Measurements from ENCODE around the gene MTUS2. TPM values are rescaled to one million over a fixed set of nuclear protein-coding genes. Genes with fewer than 3 reads are reported as not detected.

Gene MTUS2
- total RNA-seq, 2 donors from 2014 or later, result 1.6 to 4.8 TPM

- intact Hi-C loops (cut with DNase I), result no loop called here
- Histone ChIP-seq H3K27me3 (replicated peaks; ENCODE audit: insufficient read depth) (no peaks in the 10 kb centered on the region), H3K4me1 (replicated peaks) (no peaks in the 10 kb centered on the region), H3K4me3 (no peak overlapping the region), H3K9me3 (no peaks in the 10 kb centered on the region), H3K36me3 (no peaks in the 10 kb centered on the region), H3K27ac (no peak overlapping the region)
- 42% methylated on average over 5 of the region's 5 CpGs for WGBS
- TF ChIP-seq POLR2A (IDR thresholded peaks at IDR 0.05) (no peak), POLR2AphosphoS5 (IDR thresholded peaks at IDR 0.05) (no peak)
- DNase-seq (ENCODE audit: low spot score), result no peak
Observed at GRCh38 chr13:29317828-29318227, 497.7 kb downstream of the MTUS2 start.

DNA sequence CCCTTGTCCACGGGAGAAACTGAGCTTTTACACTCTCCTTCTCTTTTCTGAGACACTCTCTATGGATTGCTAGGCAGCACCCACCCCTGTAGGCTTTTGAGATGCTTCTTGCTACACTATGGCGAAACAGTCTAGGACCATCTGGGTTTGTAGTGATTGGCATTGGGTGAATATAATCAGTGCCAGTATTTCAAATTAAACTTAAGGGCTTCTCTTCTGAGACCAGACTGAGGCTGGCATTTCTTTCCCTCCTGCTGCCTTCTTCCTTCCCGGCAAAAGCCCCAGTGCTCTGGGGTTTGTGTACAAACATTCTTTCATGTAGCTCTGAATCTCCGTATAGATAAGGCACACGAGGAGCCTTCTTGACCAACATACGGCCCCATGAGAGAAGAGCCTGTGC, 498.6 kb downstream of the MTUS2 start:
- DNase-seq (ENCODE audit: low spot score), result no peak
- H3K4me3 ChIP-seq, result no peak overlapping the region
- no peaks in the 10 kb centered on the region for H3K9me3 ChIP-seq
- TF ChIP-seq, protein P1, sequence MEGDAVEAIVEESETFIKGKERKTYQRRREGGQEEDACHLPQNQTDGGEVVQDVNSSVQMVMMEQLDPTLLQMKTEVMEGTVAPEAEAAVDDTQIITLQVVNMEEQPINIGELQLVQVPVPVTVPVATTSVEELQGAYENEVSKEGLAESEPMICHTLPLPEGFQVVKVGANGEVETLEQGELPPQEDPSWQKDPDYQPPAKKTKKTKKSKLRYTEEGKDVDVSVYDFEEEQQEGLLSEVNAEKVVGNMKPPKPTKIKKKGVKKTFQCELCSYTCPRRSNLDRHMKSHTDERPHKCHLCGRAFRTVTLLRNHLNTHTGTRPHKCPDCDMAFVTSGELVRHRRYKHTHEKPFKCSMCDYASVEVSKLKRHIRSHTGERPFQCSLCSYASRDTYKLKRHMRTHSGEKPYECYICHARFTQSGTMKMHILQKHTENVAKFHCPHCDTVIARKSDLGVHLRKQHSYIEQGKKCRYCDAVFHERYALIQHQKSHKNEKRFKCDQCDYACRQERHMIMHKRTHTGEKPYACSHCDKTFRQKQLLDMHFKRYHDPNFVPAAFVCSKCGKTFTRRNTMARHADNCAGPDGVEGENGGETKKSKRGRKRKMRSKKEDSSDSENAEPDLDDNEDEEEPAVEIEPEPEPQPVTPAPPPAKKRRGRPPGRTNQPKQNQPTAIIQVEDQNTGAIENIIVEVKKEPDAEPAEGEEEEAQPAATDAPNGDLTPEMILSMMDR (IDR thresholded peaks at IDR 0.05), result no peak
- no peak for TF ChIP-seq POLR2A (IDR thresholded peaks at IDR 0.05)
- TF ChIP-seq POLR2AphosphoS5 (IDR thresholded peaks at IDR 0.05), result no peak
- no peaks in the 10 kb centered on the region for H3K27me3 ChIP-seq (replicated peaks; ENCODE audit: insufficient read depth)
- intact Hi-C loops (cut with DNase I), result no loop called here
- no peaks in the 10 kb centered on the region for H3K36me3 ChIP-seq
- 40% methylated on average over 6 of the region's 6 CpGs for whole genome bisulfite sequencing
- H3K4me1 ChIP-seq (replicated peaks), result no peaks in the 10 kb centered on the region
- H3K27ac ChIP-seq, result no peak overlapping the region

DNA sequence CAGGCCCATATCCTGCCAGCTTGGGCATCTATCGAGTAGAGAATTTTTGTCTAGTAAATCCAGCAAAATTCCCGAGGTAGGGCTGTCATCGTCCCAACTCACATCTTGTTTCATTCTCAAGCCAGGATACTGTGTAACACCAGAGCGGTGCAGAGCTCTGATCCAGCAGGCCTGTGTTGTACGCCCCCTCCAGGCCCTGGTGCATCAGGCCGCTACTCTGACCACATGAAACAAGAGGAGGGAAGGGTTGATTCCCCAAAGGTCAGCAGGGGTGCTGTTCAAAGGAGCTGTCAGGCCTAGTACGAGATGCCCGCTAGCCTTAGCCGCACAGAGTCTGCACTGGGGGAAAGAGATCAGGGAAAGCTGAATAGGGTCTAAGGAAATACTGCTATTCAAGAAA, 499.3 kb downstream of the MTUS2 start:
- H3K27ac ChIP-seq, result no peak overlapping the region
- H3K4me1 ChIP-seq (replicated peaks), result no peaks in the 10 kb centered on the region
- no peak for DNase-seq (ENCODE audit: low spot score)
- no peaks in the 10 kb centered on the region for H3K36me3 ChIP-seq
- TF ChIP-seq, protein P1 (IDR thresholded peaks at IDR 0.05), result no peak
- TF ChIP-seq POLR2AphosphoS5 (IDR thresholded peaks at IDR 0.05) (no peak), POLR2A (IDR thresholded peaks at IDR 0.05) (no peak)
- intact Hi-C loops (cut with DNase I), result no loop called here
- H3K9me3 ChIP-seq, result no peaks in the 10 kb centered on the region
- H3K4me3 ChIP-seq, result no peak overlapping the region
- 83% methylated on average over 9 of the region's 9 CpGs for WGBS
- no peaks in the 10 kb centered on the region for H3K27me3 ChIP-seq (replicated peaks; ENCODE audit: insufficient read depth)

DNA sequence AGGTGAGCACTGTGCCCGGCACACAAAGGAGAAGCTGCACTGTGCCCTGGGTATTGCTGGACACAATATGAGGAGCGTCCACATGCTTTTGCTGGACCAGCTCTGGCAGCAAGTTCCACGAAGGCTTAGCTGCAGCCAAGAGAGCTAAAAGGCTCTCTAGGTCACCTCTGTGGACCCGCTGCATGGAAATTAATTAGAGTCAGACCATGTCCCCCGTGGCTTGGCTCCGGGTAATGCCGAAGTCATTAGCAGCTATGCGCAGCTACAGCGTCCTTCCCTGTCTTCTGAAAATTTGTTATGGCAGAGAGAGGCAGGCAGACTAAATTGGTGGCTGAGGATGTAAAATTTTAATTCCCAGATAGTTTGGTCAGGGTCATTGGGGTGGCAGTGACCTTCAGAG, 503.8 kb downstream of the MTUS2 start:
- intact Hi-C loops (cut with DNase I), result no loop called here
- Histone ChIP-seq H3K4me1 (replicated peaks) (no peaks in the 10 kb centered on the region), H3K36me3 (no peaks in the 10 kb centered on the region), H3K4me3 (no peak overlapping the region), H3K9me3 (no peaks in the 10 kb centered on the region), H3K27ac (no peak overlapping the region), H3K27me3 (replicated peaks; ENCODE audit: insufficient read depth) (no peaks in the 10 kb centered on the region)
- WGBS, result 82% methylated on average over 9 of the region's 9 CpGs
- TF ChIP-seq POLR2A (IDR thresholded peaks at IDR 0.05), result no peak
- TF ChIP-seq, protein P1 (IDR thresholded peaks at IDR 0.05), result no peak
- TF ChIP-seq POLR2AphosphoS5 (IDR thresholded peaks at IDR 0.05), result no peak
- no peak for DNase-seq (ENCODE audit: low spot score)

DNA sequence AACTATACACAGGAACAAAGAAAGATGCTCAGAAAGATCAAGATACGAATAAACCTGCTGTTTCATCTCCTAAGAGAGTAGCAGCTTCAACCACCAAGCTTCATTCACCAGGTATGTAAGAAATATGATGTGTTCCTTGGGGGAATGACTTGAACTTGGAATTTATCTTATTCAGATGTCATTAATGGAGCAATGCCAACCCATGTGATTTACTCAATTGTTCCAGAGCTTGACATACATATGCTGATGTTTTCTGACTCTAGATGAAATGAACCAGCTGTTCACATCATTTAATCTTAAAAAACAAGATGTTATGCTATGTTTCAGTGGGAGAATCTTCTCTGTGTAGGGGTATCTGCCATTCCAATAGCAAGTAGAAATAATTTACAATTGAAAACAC, 504.5 kb downstream of the MTUS2 start:
- WGBS, result 84% methylated on average over 1 of the region's 1 CpG

More for the DNA sequence above, 504.5 kb downstream of the MTUS2 start:
- Histone ChIP-seq H3K27me3 (replicated peaks; ENCODE audit: insufficient read depth) (no peaks in the 10 kb centered on the region), H3K36me3 (no peaks in the 10 kb centered on the region), H3K4me3 (no peak overlapping the region), H3K27ac (no peak overlapping the region), H3K4me1 (replicated peaks) (no peaks in the 10 kb centered on the region), H3K9me3 (no peaks in the 10 kb centered on the region)
- DNase-seq (ENCODE audit: low spot score), result no peak
- TF ChIP-seq POLR2A (IDR thresholded peaks at IDR 0.05), result no peak
- TF ChIP-seq, protein P1 (IDR thresholded peaks at IDR 0.05), result no peak
- no peak for TF ChIP-seq POLR2AphosphoS5 (IDR thresholded peaks at IDR 0.05)
- intact Hi-C loops (cut with DNase I), result no loop called here
